ENCODE results near the gene OR1S1.
"Not testable (repeated sequence)": the region's sequence is repeated elsewhere in the genome, so short reads cannot be mapped to it uniquely, and the experiment has no call there.

OR1S1 gene

DNA sequence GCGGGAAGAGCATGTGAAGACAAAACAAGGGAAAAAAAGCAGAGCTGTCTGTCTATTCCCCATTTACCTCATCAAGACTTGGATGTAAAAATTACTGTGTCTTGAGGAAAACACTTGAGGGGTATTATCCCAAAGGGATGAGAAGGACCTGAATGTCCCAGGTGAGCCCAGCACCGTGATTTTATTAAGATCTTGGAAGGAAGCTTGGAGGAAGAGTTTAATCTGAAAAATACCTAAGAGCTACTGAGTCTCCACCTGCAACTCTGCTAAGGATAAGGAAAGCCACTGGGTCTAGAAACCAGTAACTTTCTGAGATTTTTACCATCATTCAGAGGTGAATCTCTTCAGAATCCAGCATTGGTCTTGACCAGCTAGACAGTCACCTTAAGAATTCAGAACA, at the start of gene OR1S1:
TSS of gene OR1S1 (plus strand) at position 301 of the 400 bp plus-strand sequence.
- not testable (repeated sequence) for DNase-seq

DNA sequence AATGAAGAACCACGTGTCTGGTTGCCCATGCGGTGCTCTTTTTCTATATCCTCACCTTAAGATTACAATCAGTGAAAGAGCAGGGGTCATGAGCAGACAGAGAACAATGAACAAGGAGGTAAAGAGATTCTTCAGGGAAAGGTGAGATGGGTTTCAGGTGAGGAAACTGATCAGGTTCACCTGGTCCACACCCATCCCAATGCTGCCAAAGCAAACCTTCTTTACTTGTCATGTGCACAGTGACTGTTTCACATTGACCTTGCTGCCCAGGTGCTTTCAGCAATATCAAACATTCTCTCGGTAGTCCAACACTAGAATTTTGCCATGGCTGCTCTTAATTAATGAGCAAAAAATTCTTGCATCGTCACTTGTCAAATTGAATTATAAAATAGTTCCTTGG, 48.1 kb upstream of the OR1S1 start:
- no peak for DNase-seq

DNA sequence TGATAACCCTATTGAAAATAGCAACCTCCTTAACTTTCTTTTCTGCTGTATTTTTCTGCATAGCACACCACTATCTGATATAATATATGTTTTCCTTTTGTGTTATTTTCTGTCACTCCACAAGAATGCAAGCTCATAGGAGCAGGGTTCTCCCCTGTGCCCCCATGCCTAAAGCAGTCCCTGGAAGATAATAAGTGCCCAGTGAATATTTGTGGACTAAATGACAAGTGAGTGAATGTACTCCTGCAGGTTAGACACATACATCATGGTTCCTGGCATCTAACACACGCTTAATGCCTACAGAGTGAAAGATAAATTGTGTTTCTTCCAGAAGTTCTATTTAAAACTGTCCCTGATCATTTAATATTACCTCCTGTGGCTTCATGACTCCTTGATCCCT, 47.5 kb upstream of the OR1S1 start:
- DNase-seq, result no peak

DNA sequence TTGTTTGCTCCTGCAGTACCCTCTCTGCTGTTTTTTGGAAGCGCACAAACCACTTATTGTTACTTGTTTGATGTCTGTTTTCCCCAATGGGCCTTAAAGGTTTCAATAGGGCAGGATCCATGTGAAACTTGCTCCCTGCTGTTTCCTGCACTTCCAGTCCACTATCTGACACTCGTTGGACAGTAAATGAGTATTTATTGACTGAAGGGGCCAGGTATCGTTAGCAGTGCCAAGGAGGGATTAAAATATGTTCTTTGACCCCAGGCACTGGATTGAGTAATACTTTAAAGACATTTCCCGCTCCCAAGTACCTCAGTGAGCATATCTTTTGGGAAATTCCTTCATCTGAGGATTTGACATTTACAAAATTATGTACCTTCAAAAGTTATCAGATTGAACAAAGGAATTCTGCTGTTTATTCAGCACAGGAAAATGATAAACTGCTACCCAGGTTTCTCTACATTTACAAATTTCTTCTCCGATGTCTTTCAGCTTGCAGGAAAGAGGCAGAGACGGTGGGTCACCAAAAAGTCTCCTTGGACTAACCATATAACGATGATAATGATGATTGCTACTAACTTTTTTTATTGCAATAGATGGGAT, 46.9 kb upstream of the OR1S1 start:
- DNase-seq, result no peak

DNA sequence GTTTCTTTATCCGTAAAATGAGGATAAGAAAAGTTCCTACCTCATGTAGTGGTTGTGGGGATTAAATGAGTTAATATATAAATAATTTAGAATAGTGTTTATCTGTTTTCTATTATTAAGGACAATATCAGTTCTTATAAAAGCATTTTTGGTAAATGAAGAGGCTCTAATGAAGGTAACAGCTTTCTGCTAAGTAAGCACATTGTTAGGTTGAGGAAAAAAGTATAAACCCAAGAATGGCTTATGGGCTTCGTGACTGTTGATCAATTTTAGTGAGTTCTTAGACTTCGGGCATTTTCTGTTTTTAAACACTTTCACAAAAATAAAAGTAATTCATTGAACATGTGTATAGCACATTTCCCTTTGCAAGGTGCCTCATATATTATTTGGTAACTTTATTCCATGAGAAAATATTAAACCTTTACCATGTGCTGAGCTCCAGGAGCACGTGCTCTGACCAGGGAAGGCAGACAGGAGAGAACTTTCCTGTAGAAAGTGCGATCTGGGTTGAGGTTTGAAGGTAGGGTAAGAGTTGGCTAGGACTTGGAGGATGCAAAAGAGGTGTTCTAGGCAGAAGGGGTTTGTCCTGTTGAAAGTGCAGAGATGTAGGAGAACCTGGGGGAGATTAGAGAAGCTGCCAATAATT, 35.0 kb upstream of the OR1S1 start:
- DNase-seq, result no peak

DNA sequence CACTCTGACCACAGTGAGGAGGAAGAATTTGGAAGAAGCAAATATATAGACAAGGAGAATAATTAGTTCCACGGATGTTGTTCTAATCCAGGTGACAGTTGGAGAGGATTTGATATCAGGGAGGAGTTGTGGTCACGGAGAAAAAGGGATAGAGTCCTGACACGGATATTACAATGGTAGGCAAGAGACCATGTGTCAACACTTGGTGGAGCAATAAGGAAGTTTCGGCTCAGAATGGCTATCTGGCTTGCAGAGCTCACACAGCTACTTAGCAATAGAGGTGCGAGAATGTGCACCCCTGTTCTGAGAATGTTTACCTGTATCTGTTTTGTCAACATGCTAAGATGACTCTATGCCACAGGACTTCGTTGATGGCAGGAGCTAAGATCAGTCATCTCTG, 34.1 kb upstream of the OR1S1 start:
- DNase-seq, result no peak

DNA sequence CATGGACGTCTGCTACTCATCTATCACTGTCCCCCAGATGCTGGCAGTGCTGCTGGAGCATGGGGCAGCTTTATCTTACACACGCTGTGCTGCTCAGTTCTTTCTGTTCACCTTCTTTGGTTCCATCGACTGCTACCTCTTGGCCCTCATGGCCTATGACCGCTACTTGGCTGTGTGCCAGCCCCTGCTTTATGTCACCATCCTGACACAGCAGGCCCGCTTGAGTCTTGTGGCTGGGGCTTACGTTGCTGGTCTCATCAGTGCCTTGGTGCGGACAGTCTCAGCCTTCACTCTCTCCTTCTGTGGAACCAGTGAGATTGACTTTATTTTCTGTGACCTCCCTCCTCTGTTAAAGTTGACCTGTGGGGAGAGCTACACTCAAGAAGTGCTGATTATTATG, 32.9 kb upstream of the OR1S1 start:
- no peak for DNase-seq

DNA sequence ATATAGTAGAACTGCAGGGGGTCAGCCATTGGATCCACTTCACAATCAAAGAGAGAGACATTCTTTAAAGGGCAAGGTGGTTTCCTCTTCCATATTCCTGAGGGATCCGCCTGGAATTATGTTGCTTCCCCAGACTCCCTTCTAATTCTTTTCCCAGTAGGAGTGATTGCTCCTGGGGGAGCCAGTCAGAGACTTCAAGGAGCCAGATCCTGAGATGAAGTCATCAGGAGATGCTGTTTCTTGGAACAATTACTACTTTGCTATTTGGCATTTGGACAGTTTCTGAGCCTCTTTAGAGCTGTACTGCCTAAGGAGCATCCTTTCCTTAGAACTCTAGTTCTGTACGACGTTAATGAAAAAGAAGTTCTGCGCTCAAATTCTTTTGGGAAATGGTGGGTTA, 25.6 kb upstream of the OR1S1 start:
- DNase-seq, result no peak

DNA sequence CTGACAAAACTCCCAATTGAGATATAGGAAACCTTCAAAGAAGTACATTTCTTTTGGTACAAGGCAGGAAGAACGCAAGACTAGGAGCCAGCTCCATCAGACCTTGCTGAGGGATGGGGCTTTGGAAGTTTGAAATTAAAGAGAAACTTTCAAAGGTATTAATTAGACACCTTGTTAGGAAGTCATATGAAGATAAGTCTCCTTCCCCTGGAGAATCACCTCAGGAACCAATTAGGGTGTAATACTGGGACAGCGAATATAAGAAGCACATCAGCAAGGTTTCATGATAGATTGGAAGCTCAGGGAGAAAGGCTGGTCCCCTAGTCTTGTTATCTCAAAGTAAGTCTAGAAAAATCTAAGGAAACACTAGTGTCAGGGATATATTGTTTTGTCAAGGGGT, 23.8 kb upstream of the OR1S1 start, which contains the start of gene OR9Q2:
TSS of gene OR9Q2 (plus strand) at position 301 of the 400 bp plus-strand sequence. CDS start 1,421 bp downstream, outside the sequence.
- no peak for DNase-seq

DNA sequence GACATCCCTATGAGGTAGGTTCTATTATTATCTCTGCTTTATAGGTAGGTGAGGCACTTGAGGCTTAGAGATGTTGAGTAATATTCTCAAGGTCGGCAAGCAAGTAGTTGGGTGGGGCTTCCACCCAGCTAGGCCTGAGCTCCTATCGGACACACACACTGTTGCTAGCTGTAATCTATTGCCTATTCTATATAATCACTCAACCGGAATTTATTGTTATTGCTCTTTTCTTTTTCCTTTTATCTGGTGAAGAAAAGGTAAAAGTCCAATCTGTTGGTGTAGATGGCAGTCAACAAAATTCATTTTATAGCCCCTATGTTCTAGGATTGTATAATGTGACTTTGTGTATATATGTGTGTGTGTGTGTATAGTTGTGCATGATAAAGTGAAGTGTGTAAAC, 20.3 kb upstream of the OR1S1 start:
- no peak for DNase-seq

DNA sequence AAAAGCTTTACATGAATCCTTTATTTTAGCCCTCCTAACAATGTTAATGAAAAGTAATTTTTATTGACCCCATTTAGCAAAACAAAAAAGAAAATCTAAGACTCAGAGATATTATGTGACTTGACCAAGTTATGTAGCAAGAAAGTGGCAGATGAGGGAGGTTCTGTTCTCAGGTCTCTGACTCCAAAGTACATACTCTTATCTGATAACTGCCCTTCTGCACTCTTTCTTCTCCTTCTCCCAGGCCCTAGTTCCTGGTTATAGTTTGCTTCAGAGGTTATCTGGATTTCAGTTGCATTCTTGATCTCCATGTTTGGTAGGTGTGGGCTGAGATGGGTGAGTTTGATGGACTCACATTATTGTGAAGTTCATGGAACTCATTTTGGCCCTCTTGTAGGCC, 19.1 kb upstream of the OR1S1 start:
- DNase-seq, result no peak

DNA sequence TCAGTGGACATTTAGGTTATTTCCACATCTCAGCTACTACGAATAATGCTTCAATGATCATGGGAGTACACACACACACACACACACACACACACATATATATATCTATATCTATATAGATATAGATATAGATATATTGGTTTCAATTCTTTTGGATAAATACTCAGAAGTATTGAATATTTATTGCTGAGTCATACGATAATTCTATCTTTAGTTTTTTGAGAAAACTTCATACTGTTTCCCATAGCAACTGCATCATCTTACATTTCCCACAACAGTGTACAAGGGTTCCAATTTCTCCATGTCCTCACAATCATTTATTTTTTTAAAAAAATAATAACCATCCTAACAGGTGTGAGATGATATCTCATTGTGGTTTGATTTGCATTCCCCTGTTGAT, 16.6 kb upstream of the OR1S1 start:
- DNase-seq, result no peak

DNA sequence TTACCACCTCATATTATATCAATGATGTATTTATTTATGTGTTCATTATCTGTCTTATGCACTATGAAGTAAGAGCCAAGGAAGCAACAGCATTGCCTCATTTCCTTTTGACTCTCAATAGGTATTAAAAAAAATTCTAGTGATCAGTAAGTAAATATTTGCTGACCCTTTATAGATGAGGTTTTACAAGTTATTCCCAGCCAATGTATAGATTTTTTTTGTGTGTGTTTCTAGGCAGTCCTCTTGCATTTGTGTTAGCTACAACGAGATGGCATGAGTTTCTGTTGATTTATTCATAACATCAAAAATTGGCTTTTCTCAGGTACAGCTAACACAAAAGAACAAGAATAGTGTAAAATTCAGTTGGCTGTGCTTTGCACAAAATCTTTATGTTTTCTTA, 13.2 kb upstream of the OR1S1 start:
- no peak for DNase-seq

DNA sequence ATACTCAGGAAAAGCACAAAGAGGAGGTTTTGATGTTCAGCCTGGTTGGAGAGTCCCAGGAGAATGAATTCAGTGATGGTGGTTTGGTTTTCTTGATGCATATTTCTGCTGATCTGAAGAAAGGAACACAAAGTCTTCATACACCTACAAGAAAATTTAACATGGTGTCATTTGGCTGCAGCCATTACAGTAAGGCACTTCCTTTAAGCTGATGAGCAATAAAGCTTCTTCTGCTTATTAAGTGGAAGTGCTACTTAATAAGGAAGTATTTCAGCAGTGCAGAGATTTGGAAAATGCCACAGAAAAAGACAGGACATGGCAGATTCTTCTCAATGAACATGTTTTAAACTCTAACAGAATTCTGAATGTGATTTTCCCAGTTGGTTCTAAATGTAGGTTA, 8.5 kb upstream of the OR1S1 start, which contains the start of gene OR1S2:
TSS of gene OR1S2 (minus strand) at position 101 of the 400 bp plus-strand sequence. CDS start at position 101, 0 bp downstream.
- no peak for DNase-seq

DNA sequence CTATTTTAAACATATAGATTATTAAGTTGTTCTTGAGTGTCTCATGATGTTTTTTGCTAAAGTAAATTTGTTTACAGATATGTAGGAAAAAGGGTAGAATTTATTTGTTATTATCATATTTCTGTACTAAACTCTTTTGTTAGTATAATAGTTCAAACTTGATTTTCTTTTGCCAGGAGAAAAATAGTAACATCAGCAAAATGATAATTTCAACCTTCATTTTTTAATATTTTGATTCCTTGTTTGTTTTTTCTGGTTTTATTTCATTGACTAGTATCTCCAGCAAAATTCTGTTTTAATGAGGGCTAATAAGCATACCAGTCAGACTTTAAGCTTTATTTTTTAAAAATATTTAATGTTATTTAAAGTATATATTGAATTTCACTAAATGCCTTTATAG, 4.0 kb downstream of the OR1S1 start:
- no peak for DNase-seq

DNA sequence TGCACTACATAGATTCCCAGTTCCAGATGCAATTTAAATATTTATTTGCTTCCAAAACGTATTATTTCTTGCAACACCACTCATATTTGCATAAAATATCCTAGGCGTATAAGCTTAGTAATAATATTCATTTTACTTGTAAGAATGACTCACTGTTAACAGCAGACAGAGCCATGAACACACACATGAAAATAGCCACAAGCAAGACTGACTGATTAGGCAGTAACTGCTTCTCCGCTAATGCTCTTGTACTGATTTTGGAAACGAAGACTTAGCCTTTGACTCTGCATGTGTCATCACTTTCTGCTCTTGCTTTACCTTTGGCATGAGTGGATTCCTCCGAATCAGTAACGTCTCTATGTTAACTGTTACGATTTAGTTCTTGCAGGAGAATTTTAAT, 10.2 kb downstream of the OR1S1 start:
- no peak for DNase-seq

DNA sequence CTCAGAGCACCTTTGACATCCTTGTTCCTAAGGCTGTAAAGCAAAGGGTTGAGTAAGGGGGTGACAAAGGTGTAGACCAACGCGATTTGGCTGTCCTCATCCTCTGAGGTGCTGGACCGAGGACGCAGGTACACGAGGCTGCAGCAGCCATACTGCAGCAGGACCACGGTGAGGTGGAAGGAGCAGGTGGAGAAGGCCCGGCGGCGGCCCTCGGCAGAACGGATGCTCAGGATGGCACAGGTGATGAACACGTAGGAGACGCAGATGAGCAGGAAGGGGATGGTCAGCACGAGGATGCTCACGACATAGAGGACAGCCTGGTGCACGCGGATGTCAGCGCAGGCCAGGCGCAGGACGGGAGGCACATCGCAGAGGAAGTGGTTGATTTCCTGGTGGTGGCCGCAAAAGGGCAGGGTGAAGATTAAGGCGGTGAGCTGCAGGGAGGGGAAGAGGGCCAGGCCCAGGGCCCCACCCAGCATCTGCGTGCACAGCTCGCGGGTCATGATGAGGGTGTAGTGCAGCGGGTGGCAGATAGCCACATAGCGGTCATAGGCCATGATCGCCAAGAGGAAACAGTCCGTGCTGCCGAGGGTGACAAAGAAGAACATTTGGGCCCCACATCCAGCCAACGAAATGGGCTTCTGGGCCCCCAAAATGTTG, 15.6 kb downstream of the OR1S1 start:
- DNase-seq, result no peak

DNA sequence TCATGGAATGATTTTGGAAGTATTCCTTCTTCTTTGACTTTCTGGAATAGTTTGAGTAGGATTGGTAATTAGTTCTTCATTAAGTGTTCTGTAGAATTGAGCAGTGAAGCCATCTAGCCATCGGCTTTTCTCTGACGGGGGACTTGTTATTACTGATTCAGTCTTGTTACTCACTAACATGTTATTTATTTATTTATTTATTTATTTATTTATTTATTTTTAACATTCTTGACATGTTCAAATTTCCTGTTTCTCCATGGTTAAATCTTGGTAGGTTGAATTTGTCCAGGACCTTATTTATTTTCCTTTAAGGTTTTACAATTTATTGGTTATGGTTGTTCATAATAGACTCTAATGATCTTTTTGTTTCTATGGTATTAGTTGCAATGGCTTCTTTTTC, 31.4 kb downstream of the OR1S1 start:
- no peak for DNase-seq

DNA sequence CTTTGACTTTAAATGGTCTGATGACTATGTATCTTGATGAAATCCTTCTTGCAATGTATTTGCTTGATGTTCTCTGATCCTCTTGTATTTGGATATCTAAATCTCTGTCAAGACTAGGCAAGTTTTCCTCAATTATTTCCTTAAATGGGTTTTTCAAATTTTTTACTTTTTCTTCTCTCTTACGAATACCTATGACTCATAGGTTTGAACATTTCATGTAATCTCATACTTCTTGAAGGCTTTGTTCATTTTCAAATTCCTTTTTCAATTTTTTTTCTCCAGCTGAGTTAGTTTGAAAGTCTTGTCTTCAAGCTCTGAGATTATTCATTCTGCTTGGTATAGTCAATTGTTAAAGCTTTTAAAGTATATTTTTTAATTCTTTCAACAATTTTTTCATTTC, 42.4 kb downstream of the OR1S1 start:
- no peak for DNase-seq

DNA sequence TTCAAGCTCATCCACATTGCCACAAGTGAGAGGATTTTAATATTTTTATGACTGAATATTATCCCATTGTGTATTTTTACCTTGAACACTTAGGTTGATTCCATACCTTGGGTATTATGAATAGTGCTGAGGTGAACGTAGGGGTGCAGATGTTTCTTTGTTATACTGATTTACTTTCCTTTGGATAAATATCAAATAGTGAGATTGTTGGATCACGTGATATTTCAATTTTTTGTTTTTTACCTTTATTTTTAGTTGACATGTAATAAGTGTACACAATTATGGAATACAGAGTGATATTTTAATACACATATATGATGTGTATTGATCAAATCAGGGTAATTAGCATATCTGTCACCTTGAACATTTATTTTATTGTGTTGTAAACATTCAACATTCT, 47.5 kb downstream of the OR1S1 start:
- no peak for DNase-seq

Data from activated CD8-positive, alpha-beta memory T cell treated with anti-CD3 and anti-CD28 coated beads for 24 hours (primary cell).